GM19468 (cell line): Measurements from ENCODE around the gene NCOA1.
"Not testable (repeated sequence)": the region's sequence is repeated elsewhere in the genome, so short reads cannot be mapped to it uniquely, and the experiment has no call there.

Experiments
- ATAC-seq: cut with Tn5 transposase; IDR thresholded peaks from one replicate; pipeline ENCODE4 v1.9.1; 2021; ENCODE audit warnings: mild to moderate bottlenecking, moderate library complexity, moderate number of reproducible peaks; ENCODE audit not compliant: unreplicated experiment; ENCODE audit errors: extremely low read depth

NCOA1 gene

DNA sequence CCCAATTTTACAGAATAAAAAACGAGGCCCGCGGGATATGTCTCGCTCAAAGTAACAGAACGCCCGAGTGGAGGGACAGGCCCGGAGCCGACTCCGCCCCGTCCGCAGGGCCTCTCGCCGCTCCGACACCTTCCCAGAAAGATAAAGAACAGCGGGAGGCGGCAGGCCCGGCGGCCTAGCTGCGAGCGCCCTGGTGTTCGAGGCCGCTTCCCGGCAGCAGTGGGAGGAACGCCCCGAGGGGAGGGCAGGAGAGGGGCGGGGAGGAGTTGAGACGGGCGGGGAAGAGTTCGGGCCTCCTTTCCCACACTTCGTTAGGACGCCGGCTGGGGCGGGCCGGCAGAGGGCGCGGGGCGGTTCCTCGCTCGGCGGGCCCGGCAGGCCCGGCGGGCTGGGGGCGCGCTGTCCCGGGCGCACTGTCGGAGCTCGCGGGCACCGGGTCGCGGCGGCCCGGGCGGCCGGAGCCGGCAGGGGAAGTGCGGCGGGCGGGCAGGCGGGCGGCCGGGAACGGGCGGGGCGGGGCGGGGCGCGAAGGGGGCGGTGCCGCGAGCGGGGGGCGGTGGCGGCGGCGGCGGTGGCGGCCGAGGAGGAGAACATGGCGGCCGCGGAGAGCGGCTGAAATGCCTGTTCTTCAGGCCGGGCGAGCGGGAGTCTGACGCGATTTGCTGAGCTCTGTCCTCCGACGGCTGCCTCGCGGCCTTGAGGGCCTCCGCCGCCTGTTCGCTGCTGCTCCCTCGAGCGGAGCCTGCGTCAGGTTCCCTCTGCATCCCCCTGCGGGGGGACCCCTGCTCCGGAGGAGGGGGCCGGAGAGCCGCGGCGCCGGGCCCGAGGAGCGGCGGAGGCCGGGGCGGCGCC lies at the start of gene NCOA1:
Gene NCOA1, plus strand, starts transcription at position 565 of the 852 bp plus-strand sequence. CDS start 167,424 bp downstream, outside the sequence.
- peak; percentile 30 for ATAC-seq

DNA sequence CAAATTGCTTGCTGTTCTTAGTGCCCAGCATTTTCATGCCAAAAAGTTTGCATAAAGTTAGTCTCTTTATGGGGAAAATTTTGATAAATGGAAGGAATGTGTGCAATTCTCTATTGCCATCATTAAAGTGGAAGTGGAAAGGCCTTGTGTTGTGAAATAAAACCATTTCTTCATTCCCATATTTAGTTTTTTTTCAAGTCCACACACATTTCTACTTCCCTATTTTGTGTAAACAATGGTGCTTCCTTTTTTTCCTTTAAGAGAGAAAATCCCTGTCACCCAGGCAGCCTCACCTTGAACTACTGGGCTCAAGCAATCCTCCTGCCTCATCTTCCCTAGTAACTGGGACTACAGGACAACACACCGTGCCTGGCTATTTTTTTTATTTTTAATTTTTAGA lies 42.3 kb upstream of the NCOA1 start:
- ATAC-seq, result no peak

DNA sequence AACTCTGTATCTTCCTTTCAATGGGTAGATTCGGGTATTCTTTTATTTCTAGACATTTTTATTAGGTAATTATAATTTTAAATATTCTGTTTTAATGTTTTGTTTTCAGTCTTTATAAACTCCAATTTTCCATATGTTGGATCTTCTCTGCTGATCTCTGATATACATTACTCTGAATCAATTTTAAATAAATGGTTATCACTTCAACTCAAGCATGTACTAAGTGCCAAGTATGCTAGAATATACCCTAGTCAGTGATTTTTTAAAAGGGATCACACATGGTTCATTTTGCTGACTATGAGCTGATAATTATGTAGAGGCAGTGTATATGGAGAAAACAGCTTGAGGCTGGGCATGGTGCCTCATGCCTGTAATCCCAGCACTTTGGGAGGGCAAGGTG lies 41.7 kb upstream of the NCOA1 start:
- no peak for ATAC-seq

DNA sequence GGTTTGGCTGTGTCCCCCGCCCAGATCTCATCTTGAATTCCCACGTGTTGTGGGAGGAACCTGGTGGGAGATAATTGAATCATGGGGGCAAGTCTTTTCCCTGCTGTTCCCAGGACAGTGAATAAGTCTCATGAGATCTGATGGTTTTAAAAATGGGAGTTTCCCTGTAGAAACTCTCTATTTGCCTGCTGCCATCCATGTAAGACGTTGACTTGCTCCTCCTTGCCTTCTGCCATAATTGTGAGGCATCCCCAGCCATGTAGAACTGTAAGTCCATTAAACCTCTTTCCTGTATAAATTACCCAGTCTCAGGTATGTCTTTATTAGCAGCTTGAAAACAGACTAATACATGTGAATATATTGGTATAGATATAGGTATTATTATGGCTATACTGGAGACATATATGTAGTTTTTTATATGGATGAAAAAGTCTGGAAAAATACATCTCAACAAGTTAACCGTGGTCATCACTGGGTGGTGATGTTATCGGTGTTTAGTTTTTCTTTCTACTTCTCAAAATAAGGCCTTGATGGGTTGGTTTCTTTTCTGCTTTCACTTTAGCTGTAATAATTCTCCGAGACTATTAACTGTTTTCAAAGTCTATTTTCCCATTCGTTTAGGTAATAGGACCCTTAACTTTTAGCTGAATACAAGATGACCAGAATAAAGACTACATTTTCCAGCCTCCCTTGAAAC lies 39.1 kb upstream of the NCOA1 start:
- ATAC-seq, result no peak

DNA sequence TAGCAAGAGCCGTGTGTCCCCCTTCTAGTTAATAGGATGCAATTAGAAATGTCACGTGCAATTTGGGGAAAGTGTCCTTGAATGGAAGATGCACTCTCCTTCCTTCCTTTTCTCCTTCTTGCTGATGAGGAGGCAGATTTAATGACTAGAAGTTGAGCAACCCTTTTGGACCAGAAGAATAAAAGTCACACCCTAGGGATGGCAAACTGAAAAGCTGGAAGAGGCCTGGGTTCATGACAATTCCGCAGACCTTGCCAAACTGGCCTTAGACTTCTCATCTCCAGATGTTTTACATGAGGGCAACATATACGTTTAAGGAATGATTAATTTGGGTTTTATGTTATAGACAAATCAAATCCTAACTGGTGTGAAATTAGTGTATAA lies 38.6 kb upstream of the NCOA1 start:
- ATAC-seq, result no peak

DNA sequence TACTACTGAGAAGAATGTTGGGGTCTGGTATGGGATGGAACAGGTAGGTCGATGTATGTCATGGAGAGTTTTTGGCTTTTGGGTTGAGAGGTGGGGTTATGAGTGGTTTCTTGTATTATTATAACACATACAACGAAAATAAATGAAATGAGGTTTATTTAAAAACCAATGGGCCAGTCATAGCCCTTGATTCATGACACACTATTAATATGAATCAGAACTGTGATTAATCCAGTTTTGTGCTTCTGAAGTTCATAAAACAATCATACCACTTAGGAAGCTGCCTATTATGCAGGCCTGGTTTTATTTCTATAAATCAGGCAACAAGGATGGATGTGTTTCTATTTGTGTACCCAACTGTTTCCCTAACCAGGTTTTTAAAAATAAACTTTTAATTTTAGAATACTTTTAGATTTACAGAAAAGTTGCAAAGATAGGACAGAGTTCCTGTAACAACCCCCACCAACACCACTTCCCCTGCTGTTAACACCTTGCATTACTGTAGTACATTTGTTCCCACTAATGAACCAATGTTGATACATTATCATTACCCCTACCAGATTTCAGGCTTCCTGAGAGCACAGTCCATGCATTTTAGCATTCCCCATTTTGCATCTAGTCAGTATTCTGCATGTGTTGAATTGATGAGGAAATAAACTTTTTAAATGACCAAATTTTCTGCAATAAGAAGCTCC lies 37.5 kb upstream of the NCOA1 start:
- no peak for ATAC-seq

DNA sequence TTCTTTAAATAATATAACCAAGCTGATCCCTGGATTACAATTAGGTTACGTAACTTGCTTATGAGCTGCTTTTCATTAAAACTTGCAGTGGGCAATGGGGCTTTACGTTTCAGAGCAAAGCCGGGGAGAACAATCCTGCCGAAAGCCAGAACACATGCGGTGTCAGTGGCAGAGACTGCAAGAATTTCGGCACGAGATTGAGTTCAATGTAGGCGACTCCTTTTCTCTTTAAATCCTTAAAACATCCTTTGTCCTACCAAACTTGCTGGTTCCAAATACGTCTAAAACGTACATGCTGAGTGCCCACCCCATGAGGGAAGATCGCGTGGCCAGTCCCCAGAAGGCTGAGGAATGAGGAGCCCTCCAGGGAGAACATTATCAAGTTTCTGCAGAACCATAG lies 36.8 kb upstream of the NCOA1 start:
- ATAC-seq, result no peak

DNA sequence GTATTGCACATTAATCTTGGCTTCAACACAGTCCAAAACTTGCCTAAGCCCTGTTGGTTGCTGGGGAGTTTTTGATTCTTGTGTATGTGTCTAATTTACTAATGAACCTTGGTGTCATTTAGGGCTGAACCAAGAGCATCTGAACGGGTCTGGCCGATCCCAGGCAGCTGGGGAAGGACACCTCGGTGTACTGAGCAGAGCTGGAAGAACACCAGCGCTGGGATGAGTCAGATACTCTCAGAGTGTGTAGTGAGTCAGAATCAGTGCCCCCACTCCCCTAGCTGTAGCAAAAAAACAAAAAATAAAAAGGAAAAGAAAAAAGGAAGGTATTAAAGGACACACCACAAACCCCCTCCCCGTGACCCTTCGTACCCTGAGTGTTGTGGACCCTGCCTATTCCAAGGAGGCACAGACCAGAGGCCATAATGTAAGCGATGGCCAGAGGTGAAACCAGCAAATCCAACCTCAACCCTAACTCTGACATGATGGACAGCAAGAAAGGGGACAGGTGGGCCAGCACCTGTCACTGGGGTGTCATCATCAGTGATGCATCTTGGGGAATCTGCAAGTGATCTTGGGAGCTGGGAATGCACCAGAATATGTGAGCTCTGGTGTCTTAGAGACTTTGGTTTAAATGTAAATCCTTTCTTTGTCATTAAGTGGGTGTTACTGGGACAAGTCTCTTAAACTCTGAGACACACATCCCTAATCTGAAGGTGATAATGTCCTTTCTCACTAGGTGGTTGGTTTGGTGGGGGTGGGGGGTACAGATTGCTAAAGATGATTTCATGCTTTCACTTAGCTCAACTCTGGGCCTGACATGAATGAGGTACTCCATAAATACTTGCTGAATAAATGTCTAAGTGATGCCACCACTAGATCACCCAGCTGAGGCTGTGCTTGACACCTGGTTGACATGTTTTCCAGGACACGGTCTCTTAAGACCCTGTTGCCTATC lies 34.2 kb upstream of the NCOA1 start:
- no peak for ATAC-seq

DNA sequence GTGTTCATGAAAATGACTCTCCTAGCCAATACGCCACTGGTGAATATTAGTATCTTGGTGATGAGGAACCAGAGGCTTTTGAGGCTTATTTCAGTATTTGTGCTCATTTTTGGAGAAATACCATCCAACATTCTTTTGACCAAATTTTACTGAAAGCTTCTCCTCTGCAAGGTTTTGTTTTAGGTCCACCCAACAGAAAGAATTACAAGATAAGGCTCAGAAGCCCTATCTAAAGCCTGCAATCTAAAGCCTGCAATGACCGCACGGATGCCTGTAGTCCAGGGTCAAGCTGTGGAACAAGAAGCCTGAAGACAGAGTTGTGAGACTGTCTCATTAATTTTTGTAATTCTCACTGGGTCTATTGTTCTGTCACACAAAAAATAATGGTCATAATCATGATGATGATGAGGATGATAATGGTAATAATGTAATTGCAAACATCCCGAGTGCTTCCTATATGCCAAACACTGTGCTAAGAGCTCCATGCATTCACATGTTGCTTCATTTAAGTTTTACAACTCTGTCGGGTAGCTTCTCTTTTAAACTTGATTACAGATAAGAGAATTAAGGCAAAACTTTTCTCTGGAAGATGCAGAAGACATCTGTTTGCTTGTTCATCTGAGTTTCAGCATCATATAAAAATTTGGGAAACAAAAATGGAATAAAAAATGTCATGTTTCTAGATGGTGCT lies 33.2 kb upstream of the NCOA1 start:
- ATAC-seq, result no peak

DNA sequence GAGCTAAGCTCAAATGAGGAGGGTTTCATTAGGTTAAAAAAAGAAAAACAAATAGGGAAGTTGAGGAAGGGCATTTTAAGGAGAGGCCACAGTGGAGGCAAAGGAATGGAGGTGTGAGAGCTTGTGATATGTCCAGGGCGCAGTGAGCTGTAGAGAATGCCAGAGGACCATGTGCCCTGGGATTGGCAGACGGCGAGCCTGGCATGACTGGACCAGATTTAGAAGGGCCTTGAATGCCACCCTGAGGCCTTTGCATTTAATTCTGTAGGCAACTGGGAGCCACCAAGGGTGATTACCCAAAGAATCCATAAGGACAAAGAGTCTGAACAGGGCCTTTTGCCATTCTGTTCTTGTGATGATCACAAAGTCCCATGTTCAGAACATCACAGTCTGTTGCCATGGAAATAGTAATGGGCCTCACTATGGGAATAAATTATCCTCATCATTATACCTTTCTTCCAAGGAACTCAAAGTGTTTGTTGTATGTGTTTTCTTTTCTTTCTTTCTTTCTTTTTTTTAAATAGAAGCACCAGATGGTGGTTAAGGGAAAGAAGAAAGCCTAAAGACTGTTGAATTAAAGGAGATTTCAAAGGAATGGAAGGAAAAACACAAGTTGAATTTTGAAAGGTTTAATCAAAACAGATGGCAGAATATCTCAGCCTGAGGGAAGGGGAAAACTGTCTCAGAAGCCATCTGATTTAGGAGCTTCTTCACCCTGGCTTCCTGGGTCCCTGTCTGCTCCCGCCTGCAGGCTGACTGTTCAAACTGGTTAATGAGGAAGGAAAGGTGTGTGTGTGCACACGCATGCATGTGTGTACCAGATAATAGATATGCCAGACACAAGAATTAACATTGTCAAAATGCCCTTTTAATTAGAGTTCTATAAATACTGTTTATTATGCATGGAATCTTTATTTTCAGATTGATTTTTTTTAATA lies 31.6 kb upstream of the NCOA1 start:
- no peak for ATAC-seq

DNA sequence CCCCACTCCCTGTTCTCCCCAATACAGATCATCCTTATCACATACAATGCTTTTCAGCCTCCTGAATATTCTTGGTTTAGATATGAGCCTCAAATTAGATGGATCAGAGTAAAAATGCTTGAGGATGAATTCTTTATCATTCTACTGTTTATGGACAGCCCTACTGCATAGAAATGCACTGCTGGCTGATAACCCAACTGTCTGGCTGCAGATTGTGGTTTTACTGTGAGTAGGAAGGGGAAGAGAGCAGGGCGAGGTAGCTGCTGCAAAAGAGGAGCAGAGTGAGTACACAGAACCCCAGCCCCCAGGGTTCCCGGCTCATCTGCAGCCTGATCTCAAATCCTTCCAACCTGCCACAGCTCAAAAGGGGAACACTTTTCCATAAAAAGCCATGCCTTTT lies 29.4 kb upstream of the NCOA1 start:
- no peak for ATAC-seq

DNA sequence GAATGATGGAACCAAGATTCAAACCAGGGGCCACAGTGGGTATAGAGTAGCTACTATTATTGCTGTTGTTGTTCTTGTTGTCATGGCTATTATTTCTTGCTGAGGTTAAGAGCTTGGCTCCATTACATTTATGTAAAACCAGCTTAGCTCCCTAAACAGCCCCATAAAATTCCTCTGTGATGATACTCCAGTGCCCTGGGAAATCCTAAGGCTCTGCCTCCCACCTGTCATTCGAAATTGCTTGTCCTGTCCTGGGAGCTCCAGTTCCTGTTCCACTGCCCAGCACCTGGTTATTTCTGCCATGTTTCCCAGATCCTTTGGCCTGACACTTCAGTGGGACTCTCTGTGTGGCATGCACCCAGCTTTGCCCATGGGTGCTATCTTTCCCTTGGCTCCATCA lies 27.8 kb upstream of the NCOA1 start:
- no peak for ATAC-seq

DNA sequence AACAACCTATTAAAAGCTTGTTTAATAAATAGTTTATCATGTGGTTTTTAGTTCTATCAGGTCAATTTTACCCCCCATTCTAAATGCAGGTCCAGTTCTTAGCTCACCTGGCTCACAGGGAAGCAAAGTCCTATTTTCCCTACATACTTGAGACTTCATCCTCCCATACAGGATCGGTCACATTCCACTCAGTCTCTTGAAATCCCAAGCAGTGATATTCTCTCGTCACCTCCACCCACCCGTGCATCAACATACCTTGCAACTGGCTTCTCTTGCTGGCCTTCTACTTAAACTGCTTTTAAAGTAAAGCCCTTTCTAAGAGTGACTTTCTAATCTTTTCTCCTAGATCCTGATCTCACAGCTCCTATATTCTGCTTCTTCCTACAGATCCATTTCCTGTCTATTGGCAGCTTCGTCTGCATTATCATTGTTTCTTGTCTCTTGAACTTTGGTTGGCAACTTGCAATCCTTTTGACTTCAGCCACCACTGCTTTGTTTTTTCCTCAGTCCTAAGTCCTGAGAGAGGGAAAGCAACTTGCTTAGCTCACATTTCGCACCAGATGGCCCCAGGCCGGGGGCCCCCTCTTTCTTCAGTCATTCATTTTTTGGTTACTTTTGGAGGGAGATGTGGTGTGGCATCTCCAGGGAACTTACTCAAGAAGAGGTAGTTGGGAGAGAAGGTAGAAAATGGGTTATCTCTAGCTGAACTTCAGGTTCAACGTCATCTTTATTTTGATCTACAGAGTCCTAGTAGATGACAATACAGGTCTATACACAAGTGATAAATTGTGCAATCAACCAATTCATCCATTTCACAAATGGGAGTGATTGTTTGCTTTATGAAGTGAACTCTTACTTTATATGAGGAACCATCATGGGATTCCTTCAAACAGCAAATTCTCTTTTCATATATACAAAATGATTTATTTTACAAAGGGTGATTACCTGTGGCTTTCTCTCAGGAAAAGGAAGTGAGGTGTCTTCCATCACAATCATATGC lies 23.9 kb upstream of the NCOA1 start:
- no peak for ATAC-seq

DNA sequence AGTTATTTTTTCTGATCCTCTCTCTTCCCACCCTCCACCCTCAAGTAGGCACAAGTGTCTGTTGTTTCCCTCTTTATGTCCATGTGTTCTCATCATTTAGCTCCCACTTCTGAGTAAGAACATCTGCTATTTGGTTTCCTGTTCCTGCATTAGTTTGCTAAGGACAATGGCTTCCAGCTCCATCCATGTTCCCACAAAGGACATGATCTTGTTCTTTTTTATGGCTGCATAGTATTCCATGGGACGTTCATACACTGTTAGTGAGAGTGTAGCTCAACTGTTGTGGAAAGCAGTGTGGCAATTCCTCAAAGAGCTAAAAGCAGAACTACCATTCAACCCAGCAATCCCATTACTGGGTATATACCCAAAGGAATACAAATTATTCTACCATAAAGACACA lies 22.6 kb upstream of the NCOA1 start:
- ATAC-seq, result not testable (repeated sequence)

DNA sequence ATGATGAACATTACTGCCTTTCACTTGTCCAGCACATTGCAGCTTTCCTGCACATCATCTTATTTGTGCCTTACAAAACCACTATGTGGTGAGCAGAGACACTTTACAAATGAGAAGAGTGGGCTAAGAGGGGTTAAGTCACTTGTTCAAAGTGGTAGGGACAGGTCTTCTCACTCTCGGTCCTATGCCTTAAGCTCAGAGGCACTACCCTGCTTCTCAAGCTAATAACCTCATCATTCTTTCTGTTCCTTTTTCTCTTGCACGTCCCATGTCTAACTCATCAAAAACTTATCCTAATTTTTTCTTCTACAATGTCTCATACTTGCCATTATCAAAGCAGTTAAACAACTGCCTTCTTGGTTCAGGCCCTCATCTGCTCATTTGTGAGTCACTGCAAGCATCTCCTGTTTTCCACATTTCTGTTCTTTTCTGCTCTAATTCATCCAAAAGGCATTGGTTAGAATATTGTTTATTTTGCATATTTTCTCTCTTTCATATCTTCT lies 21.9 kb upstream of the NCOA1 start:
- ATAC-seq, result no peak

DNA sequence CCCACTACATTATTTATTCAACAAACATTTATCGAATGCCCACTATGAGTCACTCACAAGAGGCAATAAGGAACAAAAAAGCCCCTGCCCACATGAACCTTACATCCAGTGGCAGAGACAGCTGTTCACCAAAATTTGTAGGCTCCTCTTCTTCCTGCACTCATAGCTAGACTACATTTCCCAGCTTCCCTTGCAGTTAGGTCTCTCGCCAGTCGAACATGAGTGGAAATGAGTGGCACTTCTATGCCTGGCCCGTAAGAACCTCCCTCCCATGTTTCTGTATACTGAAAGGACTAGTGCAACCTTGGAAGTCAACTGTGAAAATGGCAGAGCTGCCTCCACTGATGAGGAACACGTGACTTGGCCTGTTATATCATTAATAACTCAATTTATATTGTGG lies 19.4 kb upstream of the NCOA1 start:
- no peak for ATAC-seq

DNA sequence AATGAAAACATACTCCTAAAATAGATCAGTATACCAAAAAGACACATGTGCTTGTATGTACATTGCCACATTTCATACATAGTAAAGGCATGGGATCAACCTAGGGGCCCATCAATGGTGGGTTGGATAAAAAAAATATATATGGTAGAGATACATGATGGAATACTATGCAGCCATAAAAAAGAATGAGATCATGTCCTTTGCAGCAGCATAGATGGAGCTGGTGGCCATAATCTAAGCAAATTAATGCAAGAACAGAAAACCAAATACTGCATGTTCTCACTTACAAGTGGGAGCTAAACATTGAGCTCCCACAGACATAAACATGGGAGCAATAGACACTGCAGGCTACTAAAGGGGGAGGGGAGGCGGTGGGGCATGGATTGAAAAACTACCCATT lies 18.6 kb upstream of the NCOA1 start:
- ATAC-seq, result no peak
